ENCODE results near the gene COQ6.
"Not testable (repeated sequence)": the region's sequence is repeated elsewhere in the genome, so short reads cannot be mapped to it uniquely, and the experiment has no call there.

Gene COQ6

DNA sequence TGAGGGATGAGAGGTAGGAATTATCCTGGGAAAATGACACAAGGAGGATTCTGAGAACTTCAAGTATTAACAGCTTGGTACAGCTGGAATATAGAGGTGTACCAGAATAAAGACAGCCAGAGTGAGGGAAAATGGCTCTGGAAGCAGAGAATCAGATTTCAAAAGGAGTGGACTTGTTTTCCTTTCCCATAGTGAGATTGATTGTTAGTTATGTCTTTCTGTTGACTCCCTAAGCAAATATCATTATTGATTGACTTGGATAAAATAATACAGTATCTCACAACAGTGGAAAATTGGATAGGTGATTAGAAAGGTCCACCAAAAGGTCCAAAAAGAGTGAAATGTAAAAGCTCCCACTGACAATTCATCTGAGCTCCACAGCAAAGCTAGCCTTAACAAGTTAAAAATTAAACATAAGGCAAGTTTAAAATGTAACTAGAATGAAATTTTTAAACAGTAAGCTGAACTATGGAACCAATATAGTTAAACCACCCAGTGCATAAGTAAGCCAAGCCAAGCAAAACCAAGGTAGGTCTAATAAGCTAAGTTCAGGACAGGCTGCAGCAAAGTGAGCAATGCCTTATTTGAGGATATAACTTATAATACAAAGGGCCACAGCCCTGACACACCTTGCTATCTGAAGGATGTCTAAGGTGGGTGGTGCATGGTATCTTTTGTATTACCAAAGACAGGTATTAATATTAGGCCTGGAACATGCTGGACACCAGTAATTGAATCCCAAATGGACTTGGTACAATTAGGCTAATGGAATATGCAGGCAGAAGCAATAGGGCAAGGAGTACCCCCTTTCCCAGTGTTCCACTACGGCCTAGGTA lies 47.2 kb downstream of the COQ6 start:
- Histone ChIP-seq H3K9me3 (ENCODE audit: control insufficient read depth, insufficient read depth, low read length) (no peaks in the 10 kb centered on the region), H3K4me1 (ENCODE audit: insufficient read depth, low read length) (no peaks in the 10 kb centered on the region), H3K36me3 (ENCODE audit: insufficient read depth, low read length) (no peaks in the 10 kb centered on the region), H3K9ac (ENCODE audit: low read depth, low read length) (no peak overlapping the region)

DNA sequence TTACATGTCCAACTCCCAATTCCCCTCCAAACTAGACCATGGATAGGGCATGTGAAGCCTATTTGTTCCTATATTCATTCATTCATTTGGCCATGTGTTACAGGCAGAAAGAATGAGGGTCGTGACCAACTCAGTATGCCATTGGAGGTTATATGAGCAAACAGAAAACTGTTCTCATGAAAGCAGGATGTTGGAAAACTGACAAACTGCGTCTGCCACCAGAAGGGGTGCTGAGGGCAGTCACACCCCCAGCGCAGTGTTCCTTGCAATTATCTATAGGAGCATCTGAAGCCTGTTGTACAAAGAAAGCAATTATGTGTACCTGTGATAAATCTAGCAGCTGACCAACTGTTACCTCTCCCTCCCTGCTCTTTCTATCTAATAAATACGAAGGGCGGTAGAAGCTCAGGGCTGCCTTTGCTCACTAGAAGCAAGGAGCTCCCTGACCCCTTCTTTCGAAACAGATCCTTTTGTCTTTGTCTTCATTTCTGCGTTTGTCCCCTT lies 47.9 kb downstream of the COQ6 start:
- H3K9me3 ChIP-seq (ENCODE audit: control insufficient read depth, insufficient read depth, low read length), result no peaks in the 10 kb centered on the region
- H3K4me1 ChIP-seq (ENCODE audit: insufficient read depth, low read length), result no peaks in the 10 kb centered on the region
- no peak overlapping the region for H3K9ac ChIP-seq (ENCODE audit: low read depth, low read length)
- H3K36me3 ChIP-seq (ENCODE audit: insufficient read depth, low read length), result no peaks in the 10 kb centered on the region

GRCh38 chr14:73998726-73999125 lies 48.6 kb downstream of the COQ6 start:
- Histone ChIP-seq H3K4me1 (ENCODE audit: insufficient read depth, low read length) (no peaks in the 10 kb centered on the region), H3K9ac (ENCODE audit: low read depth, low read length) (no peak overlapping the region), H3K9me3 (ENCODE audit: control insufficient read depth, insufficient read depth, low read length) (no peaks in the 10 kb centered on the region), H3K36me3 (ENCODE audit: insufficient read depth, low read length) (no peaks in the 10 kb centered on the region)

- not testable (repeated sequence) for H3K36me3 ChIP-seq (ENCODE audit: insufficient read depth, low read length)
Measured at GRCh38 chr14:74005664-74006063, 55.6 kb downstream of the COQ6 start.

DNA sequence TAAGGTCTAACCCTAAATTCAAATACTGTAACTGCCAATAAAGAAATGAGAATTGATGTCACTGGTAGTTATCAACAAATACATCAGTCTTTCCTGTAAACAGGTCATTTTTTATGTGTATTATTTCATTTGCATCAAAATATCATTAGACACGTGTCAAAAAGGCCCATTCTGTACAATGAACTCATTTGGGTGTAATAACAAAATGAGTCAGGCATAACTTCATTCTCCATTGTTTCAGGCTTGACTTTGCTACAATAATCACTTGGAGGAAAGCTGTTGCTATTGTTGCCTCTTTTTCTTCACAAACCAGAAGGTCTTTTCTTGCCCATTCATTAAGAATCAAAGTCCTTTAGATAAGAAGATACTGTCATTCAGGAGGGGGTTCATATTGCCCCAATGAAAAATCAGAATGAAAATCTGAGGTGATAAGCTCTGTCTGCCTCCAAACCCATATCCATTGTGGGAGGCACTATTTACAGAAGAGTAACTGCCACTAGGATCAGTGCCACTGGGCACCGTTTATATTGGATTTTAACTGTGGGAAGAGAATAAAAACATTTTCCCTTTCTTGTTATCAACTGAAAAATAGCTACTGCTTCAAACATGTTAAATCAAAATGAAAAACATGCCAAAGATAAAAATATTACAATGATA lies 58.9 kb downstream of the COQ6 start:
- peaks cover 5% of the 10 kb centered on the region for H3K36me3 ChIP-seq (ENCODE audit: insufficient read depth, low read length)
- no peaks in the 10 kb centered on the region for H3K4me1 ChIP-seq (ENCODE audit: insufficient read depth, low read length)
- H3K9me3 ChIP-seq (ENCODE audit: control insufficient read depth, insufficient read depth, low read length), result no peaks in the 10 kb centered on the region
- H3K9ac ChIP-seq (ENCODE audit: low read depth, low read length), result no peak overlapping the region

More at GRCh38 chr14:74005664-74006063, 55.6 kb downstream of the COQ6 start:
- H3K9me3 ChIP-seq (ENCODE audit: control insufficient read depth, insufficient read depth, low read length); H3K9ac ChIP-seq (ENCODE audit: low read depth, low read length); H3K4me1 ChIP-seq (ENCODE audit: insufficient read depth, low read length): not testable (repeated sequence)
